Stimulated activated naive CD4-positive, alpha-beta T cell treated with Interleukin-2 at 50 U/mL for 16 hours (primary cell): ENCODE measurements around the gene SLC16A5.
"Not testable (repeated sequence)": the region's sequence is repeated elsewhere in the genome, so short reads cannot be mapped to it uniquely, and the experiment has no call there.

Experiments used
- DNase-seq: peaks from one replicate; lab custom pipeline; 2025; lab: John Stamatoyannopoulos, UW

Gene SLC16A5

DNA sequence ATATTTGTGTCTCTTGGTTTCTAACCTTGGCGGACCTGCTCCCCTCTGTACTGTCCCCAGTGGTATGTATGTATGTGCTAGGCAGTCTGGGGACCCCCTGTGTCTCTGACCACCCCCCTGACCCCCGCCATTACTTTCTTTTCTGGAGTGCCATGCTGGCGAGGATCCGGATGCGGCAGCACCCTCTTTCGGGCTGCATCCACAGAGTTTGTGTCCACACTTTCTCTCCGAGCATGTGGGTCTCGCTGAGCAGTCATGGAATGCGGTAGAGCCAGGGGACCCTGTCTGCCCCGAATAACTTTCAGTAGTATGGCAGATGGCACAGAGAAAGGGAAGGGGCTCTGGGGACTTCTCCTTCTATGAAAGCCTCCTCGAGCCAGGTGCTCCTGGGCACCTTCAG lies 23.7 kb upstream of the SLC16A5 start:
- DNase-seq, result no peak

DNA sequence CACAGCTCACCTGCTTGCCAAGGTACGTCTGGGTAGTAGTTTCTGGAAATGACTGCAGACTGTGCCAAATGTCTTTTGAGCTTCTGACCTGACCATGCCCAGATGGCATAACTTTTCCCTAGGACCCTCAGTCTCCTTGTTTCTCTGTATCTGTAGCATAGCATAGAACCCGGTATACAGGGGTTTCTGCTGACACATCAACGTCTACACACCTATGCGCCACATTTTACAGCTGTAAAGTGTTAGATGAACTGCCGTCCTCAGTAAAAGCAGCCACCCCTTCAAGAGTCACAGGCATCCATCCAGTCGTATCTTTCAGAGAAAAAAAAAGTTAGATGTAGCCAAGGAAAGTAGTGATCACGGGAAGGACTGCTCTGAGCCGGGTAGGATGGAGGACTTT lies 23.3 kb upstream of the SLC16A5 start:
- no peak for DNase-seq

DNA sequence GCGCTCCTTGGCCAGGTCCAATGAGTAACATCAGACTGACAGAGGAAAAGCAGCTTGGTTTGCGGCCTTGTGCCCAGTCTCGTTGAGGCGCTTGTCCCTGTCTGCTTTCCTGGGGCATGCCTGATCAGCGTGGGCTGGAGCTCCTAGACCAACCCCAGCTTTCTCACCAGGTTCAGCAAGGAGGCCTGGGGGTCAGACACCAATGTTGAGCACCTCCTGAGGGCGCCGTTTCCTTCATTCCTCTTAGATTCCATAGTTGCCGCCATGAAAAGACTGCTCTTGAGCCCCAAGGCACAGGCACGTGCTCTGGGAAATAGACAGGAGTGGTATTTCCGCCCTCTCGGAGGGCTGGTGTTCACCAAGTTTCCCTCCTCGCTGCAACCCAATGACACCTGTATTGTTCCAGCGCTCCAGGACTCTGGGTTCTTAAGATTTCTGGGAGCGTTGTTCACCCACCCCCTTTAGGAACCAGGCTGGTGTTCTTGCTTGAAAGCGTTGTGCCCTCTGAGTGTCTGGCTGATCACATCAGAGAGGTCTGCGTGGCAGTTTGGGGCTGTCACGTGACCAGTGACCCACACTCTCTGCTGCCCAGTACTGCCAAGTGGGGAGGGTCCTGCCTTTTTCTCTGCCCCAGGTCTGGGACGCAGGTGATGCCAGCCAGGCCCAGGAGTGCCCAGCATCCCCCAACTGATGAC lies 22.7 kb upstream of the SLC16A5 start:
- DNase-seq, result no peak

DNA sequence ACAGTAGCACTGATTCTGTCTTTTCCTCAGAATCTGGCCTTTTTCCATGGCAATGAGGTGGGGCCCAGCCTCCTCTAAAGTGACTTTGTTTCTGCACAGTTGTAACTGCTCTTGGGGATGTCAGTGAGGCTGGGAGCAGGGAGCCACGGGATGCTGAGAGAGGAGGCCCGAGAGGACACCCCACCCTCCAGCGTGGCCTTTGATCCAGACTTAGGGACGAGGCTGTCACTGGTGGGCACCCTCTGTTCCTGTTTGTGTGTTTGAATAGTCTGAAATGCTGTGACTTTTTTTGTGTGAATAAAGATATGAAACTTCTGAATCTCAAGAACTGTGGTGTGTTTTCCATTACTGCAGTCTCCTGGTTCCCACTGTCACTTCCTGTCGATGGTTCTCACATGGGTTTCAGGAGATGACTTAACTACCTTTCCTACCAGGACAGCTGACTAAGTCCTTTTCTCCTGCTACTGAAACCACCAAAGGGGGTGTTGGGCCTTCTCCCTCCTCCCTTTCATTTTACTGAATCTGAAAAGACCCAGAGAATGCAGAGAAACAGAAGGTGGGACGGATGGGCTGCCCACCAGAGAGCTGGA lies 22.1 kb upstream of the SLC16A5 start:
- no peak for DNase-seq

DNA sequence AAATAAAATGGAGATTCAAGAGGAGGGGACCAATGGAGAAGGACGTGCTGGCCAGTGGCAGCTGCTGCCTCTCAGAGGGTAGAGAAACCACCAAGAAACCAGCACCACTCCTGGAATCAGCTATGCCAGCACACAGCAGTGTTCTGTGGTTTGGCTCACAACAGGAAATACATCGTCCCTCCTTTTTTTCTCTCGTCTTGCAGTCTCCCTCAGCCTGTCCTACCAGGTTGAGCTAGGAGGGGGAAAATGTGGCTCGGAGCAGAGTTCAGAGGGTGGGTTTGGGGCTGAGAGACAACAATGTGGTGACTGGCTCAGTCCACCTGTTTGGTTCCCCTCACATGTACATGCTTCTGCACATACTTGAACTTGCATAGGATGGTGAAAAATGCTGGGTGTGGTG lies 19.9 kb upstream of the SLC16A5 start:
- DNase-seq, result no peak

DNA sequence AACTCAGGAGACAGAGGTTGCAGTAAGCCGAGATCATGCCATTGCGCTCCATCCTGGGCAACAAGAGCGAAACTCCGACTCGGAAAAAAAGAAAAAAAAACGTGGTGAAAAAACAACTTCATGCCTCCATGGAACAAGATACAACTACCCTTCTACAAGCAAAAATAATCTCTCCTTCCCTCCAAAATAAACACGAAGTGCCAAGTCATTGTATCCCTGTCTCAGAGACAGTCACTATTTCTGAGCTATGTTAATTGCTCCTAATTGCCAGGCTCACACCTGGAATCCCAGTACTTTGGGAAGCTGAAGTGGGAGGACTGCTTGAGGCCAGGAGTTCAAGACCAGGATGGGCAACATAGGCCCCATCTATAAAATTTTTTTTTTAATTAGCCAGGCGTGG lies 19.0 kb upstream of the SLC16A5 start:
- no peak for DNase-seq

DNA sequence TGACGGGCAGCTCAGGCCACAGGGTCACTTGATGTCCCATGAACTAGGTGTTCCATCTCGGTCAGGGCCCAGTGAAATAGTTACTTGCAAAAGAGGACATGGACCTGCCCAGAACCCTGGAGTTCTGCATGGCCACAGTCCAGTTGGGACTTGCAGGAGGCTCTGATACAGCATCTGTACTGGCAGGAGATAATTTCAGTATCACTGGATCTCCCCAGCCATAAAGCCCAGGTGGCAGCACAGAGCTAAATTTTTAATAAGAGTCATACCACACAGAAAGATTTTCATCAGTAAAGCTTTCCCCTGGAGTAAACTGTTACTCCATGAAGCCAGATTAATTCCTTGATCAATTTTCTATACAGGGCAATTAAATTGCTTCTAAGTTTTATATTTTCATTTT lies 18.0 kb upstream of the SLC16A5 start:
- no peak for DNase-seq

DNA sequence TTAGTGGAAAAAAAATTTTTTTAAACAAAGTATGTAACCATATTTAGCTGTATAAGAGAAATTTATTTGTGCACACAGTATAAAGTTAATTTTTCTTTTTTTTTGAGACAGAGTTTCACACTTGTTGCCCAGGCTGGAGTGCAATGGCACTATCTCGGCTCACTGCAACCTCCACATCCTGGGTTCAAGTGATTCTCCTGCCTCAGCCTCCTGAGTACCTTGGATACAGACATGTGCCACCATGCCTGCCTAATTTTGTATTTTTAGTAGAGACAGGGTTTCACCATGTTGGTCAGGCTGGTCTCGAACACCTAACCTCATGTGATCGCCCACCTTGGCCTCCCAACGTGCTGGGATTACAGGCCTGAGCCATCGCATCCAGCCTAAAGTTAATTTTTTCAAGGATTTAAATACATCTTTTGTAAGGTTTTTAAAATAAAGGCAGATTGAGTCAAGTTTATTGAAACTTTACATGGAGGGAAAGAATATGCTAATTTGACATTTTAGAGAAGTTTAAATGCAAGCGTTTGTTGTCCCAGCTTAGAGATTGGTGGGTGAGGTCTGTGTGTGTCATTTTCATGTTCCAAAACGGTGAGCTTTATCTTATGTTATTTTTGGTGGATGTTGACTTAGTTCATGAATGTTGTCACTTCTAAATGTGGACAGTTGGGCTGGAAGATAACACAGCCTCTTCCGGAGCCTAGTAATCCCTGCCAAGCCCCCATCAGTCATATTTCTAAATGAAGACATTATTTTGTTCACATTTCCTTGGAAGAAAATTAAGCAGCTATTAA lies 16.1 kb upstream of the SLC16A5 start:
- not testable (repeated sequence) for DNase-seq

DNA sequence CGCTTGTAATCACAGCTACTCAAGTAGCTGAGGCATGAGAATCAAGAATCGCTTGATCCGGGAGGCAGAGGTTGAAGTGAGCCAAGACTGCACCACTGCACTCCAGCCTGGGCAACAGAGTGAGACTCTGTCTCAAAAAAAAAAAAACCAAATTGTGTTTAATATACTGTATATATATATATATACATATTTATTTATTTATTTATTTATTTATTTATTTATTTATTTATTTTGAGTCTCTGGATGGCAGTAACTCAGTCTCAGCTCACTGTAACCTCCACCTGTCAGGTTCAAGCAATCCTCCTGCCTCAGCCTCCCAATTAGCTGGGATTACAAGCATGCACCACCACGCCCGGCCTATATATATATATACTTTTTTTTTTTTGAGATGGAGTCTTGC lies 14.8 kb upstream of the SLC16A5 start:
- DNase-seq, result not testable (repeated sequence)

DNA sequence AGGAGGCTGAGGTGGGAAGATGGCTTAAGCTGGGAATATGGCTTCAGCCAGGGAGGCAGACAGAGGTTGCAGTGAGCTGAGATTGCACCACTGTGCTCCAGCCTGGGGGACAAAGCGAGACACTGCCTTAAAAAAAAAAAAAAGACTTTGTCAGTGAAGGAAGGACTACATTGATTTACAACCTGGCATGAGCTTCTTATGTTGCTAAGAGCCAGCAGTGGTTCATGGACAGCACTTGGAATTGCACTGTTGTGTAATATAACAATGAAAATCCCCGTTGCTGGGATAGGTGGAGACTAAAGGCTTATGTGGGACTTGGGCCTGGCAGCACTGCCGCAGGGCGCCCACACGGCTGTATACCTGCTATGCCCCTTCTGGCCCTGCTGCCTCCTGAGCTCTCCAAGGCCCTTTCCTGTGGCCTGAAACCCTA lies 14.1 kb upstream of the SLC16A5 start:
- DNase-seq, result no peak

DNA sequence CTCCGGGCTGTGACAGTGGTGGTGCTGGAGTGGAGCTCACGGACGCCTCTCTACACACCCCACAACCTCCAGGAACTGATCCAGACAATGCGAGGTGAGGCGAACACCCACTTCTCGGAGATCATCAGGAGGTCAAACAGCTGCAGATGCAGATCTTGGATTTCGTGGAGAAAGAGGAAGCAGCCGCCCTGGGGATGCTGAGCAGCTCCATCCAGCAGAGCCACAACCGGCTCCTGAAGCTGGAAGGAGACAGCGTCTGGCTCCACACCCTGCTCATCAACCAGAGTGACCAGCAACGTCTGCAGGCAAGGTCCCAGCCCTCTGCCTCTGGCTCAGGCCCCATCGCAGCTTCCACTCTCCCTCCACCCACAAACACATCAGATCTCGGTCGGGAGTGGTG lies 13.2 kb upstream of the SLC16A5 start:
- no peak for DNase-seq

DNA sequence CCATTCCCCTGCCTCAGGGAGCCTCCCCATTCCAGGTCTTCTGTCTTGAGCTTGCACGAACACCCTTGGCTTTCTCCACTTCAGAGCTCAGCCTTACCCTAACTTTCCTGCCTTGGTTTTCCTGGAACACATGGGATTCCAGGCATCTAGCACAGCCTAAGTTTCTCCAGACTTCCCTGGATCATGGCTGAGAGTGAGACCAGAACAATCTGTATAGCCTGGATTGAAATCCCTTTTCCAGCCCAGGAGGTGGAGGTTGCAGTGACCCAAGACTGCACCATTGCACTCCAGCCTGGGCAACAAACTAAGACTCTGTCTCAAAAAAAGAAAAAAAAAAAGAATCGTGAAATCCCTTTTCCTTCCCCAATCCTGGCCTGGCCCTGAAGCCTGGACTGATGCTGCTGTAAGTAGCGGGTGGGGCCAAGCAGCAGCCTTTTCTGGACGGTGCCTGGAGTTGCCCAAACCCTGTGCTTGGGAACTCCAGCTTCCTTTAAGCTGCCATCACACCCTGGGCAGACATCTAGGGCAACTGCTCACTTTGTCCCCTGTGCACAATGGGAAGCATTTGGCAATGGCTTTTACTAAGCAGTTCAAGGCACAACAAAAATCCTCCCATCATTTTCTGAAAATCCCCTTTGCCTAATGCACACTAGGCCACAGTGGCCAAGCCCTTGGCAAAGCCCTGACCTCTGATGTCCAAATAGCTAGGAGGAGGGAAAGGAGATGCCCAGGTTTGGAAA lies 12.0 kb upstream of the SLC16A5 start:
- DNase-seq, result no peak

DNA sequence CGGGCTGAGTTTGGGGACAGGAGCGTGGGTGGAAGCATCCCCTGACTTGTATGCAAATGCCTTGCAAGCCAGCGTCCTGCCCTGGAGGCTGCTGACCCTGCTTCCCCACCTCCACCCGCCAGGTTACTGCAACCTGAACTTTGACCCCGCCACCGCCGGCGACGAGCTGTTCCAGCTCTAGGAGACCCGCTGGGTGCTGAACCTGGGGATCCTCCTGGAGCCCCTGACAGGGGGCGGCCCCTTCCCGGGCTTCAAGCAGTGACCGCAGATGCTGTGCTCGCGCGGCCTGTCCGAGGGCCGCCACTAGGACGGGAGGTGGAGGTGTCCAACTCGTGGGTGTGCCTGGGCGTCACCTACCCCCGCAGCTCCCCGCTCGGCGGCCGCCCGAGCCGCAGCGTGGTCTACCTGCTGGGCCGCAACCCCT lies 10.7 kb upstream of the SLC16A5 start:
- DNase-seq, result no peak

DNA sequence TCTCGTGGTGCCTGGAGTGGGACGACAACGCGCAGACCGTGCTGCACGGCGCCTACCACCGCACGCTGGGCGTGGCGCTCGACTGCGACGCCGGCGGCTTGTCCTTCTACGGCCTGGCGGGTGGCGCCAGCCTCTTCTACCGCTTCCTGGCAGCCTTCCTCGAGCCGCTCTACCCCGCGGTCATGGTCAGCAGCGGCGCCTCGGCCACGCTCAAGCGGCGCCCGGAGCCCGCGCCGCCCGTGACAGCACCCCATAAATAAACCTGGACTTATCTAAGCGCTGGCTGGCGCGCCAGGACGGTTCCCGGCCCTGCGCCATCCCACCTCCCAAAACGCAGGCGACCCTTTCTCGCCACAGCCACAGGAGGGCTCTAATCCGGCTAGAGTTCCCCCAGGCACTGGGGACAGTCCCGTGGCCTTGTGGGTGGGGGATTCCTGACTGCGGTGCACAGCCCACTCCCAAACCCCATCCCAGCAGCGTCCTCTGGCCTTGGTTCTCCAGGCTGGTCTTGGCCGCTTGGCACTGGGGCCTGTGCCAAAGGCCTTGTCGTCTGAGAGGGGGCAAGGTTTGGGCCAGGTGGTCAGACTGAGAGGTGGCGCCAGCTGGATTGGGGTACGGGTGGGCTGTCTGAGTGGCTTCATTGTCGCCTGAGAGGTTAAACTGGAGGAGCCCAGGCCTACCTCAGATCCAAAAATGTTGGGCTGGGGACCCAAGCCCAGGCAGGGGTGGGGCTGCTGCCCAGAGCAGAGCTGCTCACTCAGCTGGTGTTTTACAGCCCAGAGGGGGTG lies 10.1 kb upstream of the SLC16A5 start:
- DNase-seq, result peak; percentile 42

DNA sequence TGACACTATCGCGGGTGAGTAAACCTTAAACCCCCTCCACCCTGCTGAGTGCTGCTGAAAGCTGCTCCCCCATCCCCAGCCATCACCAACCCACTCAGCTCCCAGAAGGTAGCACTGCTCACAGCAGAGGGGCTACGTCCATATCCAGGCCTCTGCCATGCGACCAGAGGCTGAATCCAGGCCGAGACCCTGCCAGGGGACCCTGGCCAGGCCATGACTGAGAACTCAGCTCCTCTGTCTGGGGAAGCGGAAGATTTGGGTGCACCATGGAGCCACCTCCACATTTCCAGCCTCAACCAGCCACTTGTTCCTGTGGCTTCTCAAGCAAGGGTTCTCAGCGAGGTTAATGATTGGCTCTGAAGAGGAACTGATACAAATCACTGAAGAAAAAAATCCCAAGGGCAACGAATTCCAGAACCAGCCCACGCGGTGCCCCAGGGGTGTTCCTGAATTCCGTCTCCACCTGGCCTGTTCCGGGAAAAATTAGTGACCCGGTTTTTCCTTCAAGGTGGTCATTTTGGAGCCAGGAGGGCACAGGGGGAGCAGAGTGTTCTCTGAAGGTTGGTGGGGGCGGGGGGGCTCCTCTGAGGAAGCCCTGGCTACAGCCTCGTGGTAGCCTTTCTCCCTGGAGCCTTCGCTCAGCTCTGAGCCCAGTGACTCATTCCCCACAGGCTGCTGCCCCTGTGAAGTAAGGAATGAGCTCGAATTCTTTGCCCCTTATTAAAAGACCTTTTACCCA lies 9.3 kb upstream of the SLC16A5 start:
- no peak for DNase-seq

DNA sequence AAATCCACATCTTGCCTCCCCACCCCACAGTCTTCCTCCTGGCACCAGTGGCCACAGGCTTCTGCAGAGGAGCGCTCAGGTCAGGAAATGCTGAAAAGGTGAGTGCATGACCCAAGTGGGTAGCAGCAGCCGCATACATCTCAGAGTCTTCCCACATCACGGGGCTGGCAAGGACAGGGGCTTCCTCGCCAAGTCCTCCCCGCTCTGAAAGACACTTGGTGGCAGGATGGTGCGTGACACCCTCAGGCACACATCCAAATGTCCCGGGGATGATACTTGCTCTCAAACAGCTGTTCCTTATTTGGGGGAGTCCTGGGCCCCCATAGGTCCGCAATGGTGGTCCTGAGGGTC lies 8.8 kb upstream of the SLC16A5 start:
- DNase-seq, result no peak

DNA sequence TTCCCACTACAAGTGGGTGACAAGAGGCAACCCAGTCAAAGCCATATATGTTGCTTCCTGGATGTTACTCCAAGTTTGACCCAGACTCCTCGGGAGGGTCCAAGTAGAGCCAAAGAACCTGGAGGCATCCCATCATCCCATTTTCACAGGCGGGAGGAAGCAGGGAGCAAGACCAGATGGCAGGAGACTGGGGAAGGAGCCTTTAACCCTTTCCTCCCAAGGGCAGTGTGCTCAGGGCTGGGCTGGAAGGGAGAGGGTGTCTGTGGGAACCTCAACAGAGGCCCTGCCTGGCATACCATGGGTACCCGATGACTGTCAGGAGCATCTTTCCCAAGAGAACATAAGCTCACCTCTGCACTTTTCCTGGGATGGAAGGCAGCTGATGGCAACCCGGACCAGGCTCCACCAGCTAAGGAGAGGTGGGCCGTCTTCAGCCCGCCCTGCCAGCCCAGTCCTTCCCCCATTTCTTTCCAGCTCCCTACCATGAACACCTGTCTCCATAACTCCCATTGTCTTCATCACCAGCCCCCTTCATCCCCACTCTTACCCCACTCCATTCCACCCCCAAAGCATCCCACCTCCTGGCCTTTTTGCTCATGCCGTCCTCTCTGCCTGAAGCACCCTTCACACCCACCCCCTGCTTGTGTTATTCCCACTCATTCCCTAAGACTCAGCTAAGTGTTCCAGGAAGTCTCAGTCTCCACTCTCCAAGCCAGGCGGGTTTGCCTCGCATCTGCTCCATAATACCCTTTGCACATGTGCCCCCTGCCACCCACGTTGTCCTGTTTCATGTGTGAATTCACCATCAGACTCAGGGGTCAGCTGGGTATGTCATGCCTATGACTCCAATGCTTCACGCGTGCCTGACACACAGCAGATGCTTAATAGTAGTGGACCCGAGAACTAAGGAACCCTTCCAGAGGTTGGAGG lies 5.9 kb upstream of the SLC16A5 start:
- DNase-seq, result no peak

DNA sequence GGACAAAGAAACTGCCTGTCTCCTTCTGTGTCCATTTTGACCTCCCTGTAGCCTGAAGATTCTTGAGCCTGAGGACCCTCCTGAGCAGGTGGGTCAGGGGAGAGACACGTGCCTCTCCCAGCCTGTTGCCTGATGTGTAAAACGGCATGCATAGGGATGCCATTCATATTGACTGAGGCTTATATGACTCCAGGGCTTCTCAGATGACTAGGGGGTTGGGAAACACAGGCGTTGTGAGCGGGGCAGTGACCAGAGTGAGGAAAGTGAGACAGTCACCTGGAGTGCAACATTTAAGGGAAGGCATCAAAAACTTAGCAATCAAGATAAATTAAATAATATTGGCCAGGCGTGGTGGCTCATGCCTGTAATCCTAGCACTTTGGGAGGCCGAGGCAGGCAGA lies 5.1 kb upstream of the SLC16A5 start:
- DNase-seq, result no peak

DNA sequence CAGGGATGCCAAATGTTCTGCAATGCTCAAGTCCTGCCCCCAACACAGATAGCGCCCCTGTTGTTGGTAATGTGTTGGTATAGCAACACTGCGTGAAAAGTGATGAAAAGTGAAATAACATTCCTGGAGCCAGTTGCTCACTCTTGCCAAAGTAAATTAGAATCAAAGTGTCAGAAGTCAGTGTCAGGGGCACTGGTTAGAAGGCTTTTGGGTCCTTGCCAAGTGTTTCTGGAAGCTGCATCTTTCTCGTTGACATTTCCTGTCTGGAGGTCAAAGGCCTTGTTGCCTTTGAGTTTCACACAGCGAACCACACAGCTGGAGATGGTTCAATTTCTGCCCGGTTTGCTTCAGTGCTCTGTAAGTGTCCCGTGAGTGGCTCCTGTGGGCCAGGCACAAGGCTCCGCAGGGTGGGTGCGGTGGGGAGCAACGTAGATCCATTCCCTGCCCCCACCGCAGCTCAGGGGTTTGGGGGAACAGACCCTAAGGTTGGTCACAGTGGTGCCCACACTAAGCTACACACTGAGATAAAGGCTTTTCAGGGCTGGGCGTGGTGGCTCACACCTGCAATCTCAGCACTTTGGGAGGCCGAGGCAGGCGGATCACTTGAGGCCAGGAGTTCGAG lies 3.6 kb upstream of the SLC16A5 start:
- DNase-seq, result no peak
